Loucy (cell line): ENCODE data around the gene ITPRIP.

Source experiments
- H2AFZ ChIP-seq: fragments of 200-600 bp; sonication (generic); 2 replicates; pipeline ENCODE4 v1.6.0; 2016; ENCODE audit warnings: antibody characterized with exemption, mild to moderate bottlenecking, low read length, moderate library complexity
- H3F3A ChIP-seq: fragments of 200-600 bp; 2 replicates; pipeline ENCODE4 v1.6.0; 2016; ENCODE audit warnings: antibody characterized with exemption, low read depth, mild to moderate bottlenecking
- H3K27me3 ChIP-seq: fragments of 200-600 bp; sonication (generic); 2 replicates; pipeline ENCODE4 v1.6.1; 2014; ENCODE audit warnings: low read length, mild to moderate bottlenecking; ENCODE audit not compliant: insufficient read depth, poor library complexity, severe bottlenecking
- H3K36me3 ChIP-seq: fragments of 200-600 bp; sonication (generic); 2 replicates; pipeline ENCODE4 v1.6.1; 2016; ENCODE audit warnings: low read length; ENCODE audit not compliant: insufficient read depth
- H3K4me1 ChIP-seq: fragments of 200-600 bp; sonication (generic); 2 replicates; pipeline ENCODE4 v1.5.1; 2014; ENCODE audit warnings: low read length, mild to moderate bottlenecking; ENCODE audit not compliant: insufficient read depth, poor library complexity, severe bottlenecking
- H3K4me2 ChIP-seq: fragments of 200-600 bp; sonication (generic); 2 replicates; pipeline ENCODE4 v1.6.0; 2014; ENCODE audit warnings: antibody characterized with exemption, low read length, low read depth, mild to moderate bottlenecking; ENCODE audit not compliant: poor library complexity, severe bottlenecking
- H3K4me3 ChIP-seq: fragments of 200-600 bp; sonication (generic); 2 replicates; pipeline ENCODE4 v1.5.1; 2014; ENCODE audit warnings: low read length, mild to moderate bottlenecking, mixed read lengths; ENCODE audit not compliant: poor library complexity, severe bottlenecking
- H3K79me2 ChIP-seq: fragments of 200-600 bp; sonication (generic); 2 replicates; pipeline ENCODE4 v1.6.1; 2014; ENCODE audit warnings: low read length; ENCODE audit not compliant: insufficient read depth
- H3K9ac ChIP-seq: fragments of 200-600 bp; sonication (generic); 2 replicates; pipeline ENCODE4 v1.6.0; 2014; ENCODE audit warnings: mild to moderate bottlenecking, low read depth, low read length, moderate library complexity; ENCODE audit not compliant: poor library complexity, severe bottlenecking
- H3K9me2 ChIP-seq: fragments of 200-600 bp; sonication (generic); replicated peaks from 2 replicates; pipeline ENCODE4 v1.6.1; 2016; ENCODE audit warnings: low read depth, low read length, mixed read lengths
- H3K9me3 ChIP-seq: fragments of 200-600 bp; sonication (generic); 2 replicates; pipeline ENCODE4 v1.6.1; 2014; ENCODE audit warnings: mild to moderate bottlenecking, antibody characterized with exemption, low read length, low read depth; ENCODE audit not compliant: insufficient read depth
- H4K20me1 ChIP-seq: fragments of 200-600 bp; sonication (generic); 2 replicates; pipeline ENCODE4 v1.6.0; 2014; ENCODE audit warnings: antibody characterized with exemption, low read length, mild to moderate bottlenecking; ENCODE audit not compliant: insufficient read depth, poor library complexity, severe bottlenecking
- CTCF ChIP-seq: fragments of 200-600 bp; sonication (generic); conservative IDR thresholded peaks from 2 replicates; pipeline ENCODE4 v1.5.1; 2014; ENCODE audit warnings: mild to moderate bottlenecking, antibody characterized with exemption, low read length
- EZH2phosphoT487 ChIP-seq: fragments of 200-600 bp; IDR thresholded peaks from 2 replicates; pipeline ENCODE4 v1.6.1; 2018; ENCODE audit warnings: antibody characterized with exemption, mild to moderate bottlenecking, moderate library complexity, borderline replicate concordance

The ITPRIP gene

GRCh38 chr10:104328896-104329710 lies 9.2 kb downstream of the ITPRIP start:
- H3F3A ChIP-seq: no peaks in the 10 kb centered on the region
- H3K36me3 ChIP-seq: no peaks in the 10 kb centered on the region; the same call in 1 of the 2 replicates
- H3K4me1 ChIP-seq: peaks cover 100% of the 10 kb centered on the region
- H3K9ac ChIP-seq: peak overlapping the region; percentile 80
- TF ChIP-seq CTCF: no peak
- TF ChIP-seq EZH2phosphoT487: no peak
- H3K27me3 ChIP-seq: no peaks in the 10 kb centered on the region
- no peak overlapping the region for H2AFZ ChIP-seq
- H3K4me2 ChIP-seq: peak overlapping the region; percentile 85
- H3K4me3 ChIP-seq: peak overlapping the region; percentile 74
- H4K20me1 ChIP-seq: peaks cover 68% of the 10 kb centered on the region
- no peaks in the 10 kb centered on the region for H3K9me3 ChIP-seq
- peaks cover 100% of the 10 kb centered on the region for H3K79me2 ChIP-seq
- H3K9me2 ChIP-seq: no peaks in the 10 kb centered on the region

GRCh38 chr10:104328646-104328895 lies 9.7 kb downstream of the ITPRIP start:
- Histone ChIP-seq H3K27me3 (no peaks in the 10 kb centered on the region), H3F3A (no peaks in the 10 kb centered on the region), H3K79me2 (peaks cover 100% of the 10 kb centered on the region), H3K36me3 (no peaks in the 10 kb centered on the region; the same call in 1 of the 2 replicates), H2AFZ (no peak overlapping the region), H4K20me1 (peaks cover 68% of the 10 kb centered on the region), H3K9me2 (no peaks in the 10 kb centered on the region), H3K4me3 (peak overlapping the region; percentile 74), H3K4me1 (peaks cover 100% of the 10 kb centered on the region), H3K4me2 (peak overlapping the region; percentile 85), H3K9me3 (no peaks in the 10 kb centered on the region), H3K9ac (peak overlapping the region; percentile 80)
- TF ChIP-seq CTCF (no peak), EZH2phosphoT487 (no peak)

GRCh38 chr10:104327745-104328645 lies 10.3 kb downstream of the ITPRIP start:
- H3K4me1 ChIP-seq: peaks cover 100% of the 10 kb centered on the region
- H3K4me2 ChIP-seq: peak overlapping the region; percentile 85

More at GRCh38 chr10:104327745-104328645, 10.3 kb downstream of the ITPRIP start:
- Histone ChIP-seq H3K27me3 (no peaks in the 10 kb centered on the region), H3K36me3 (no peaks in the 10 kb centered on the region; the same call in 1 of the 2 replicates), H3K9ac (peak overlapping the region; percentile 80), H3K9me3 (no peaks in the 10 kb centered on the region), H3K9me2 (no peaks in the 10 kb centered on the region), H4K20me1 (peaks cover 68% of the 10 kb centered on the region), H3F3A (no peaks in the 10 kb centered on the region), H2AFZ (no peak overlapping the region), H3K4me3 (peak overlapping the region; percentile 74), H3K79me2 (peaks cover 100% of the 10 kb centered on the region)
- TF ChIP-seq CTCF: no peak
- no peak for TF ChIP-seq EZH2phosphoT487
